PFSK-1 (cell line): ENCODE measurements around the gene RITA1.

ENCODE experiments used
- POLR2AphosphoS5 ChIP-seq: IDR thresholded peaks from 2 replicates; pipeline ENCODE4 v1.6.1; 2012; ENCODE audit warnings: low read depth, mild to moderate bottlenecking, control low read depth, low read length, moderate library complexity
- TAF1 ChIP-seq: IDR thresholded peaks from 2 replicates; pipeline ENCODE4 v1.6.1; 2012; ENCODE audit warnings: low read length, control low read depth, borderline replicate concordance; ENCODE audit not compliant: insufficient read depth

DNA sequence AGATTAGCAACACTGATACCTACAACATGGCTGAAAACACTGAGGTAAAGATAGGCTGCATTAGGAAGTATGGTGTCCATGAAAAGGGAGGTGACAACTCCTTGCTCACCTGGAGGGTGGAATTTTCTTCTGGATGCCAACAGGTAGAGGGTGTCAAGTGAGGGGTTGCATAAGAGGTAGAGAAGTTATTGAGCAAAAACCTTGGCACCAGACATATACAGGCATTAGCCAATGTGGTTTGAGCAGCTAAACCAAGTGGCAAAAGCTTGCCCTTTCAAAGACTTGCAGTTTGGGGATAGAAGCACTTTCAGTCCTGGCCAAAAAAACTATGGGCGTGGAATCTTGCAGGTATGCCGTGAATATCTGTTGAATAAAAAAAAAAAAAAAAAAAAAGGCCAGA is 3.8 kb downstream of the RITA1 start:
- no peak for TF ChIP-seq POLR2AphosphoS5
- TF ChIP-seq TAF1 = no peak
